ENCODE measurements around the gene ZNF282.

The ZNF282 gene

DNA sequence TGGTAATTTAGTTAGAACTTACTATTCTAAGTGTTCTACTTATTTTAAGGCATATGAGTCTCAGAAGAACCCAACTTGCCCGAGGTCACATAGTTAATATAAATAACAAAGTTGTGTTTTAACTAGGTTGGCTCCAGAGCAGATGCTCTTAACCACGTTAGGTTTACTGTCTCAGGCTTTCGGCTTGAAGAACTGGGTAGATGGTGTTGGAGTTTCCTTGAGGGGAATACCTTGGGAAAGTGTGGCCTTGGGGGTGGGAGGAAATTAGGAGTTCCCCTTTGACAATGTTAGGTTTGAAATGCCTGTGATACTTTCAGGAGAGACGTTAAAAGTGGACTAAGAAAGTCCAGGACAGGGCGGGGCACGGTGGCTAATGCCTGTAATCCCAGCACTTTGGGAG lies 38.4 kb upstream of the ZNF282 start:
- H3K4me2 ChIP-seq (ENCODE audit: low read depth, low read length, poor library complexity, severe bottlenecking), result no peak overlapping the region
- peaks cover 30% of the 10 kb centered on the region for H3K79me2 ChIP-seq (ENCODE audit: insufficient read depth, low read length)
- no peaks in the 10 kb centered on the region for H3K27me3 ChIP-seq (ENCODE audit: low read length)
- peaks cover 3% of the 10 kb centered on the region; the same call in 1 of the 2 replicates for H3K36me3 ChIP-seq (ENCODE audit: low read length)
- H3K9me2 ChIP-seq (replicated peaks; ENCODE audit: insufficient read depth, low read length), result no peaks in the 10 kb centered on the region
- H3K9me3 ChIP-seq (ENCODE audit: insufficient read depth, low read length), result no peaks in the 10 kb centered on the region
- H3K4me3 ChIP-seq (ENCODE audit: insufficient read depth, low read length, poor library complexity, severe bottlenecking), result no peak overlapping the region
- H3F3A ChIP-seq (ENCODE audit: insufficient read depth), result no peaks in the 10 kb centered on the region
- H3K27ac ChIP-seq (ENCODE audit: low read depth, low read length), result no peak overlapping the region
- TF ChIP-seq, protein P1, sequence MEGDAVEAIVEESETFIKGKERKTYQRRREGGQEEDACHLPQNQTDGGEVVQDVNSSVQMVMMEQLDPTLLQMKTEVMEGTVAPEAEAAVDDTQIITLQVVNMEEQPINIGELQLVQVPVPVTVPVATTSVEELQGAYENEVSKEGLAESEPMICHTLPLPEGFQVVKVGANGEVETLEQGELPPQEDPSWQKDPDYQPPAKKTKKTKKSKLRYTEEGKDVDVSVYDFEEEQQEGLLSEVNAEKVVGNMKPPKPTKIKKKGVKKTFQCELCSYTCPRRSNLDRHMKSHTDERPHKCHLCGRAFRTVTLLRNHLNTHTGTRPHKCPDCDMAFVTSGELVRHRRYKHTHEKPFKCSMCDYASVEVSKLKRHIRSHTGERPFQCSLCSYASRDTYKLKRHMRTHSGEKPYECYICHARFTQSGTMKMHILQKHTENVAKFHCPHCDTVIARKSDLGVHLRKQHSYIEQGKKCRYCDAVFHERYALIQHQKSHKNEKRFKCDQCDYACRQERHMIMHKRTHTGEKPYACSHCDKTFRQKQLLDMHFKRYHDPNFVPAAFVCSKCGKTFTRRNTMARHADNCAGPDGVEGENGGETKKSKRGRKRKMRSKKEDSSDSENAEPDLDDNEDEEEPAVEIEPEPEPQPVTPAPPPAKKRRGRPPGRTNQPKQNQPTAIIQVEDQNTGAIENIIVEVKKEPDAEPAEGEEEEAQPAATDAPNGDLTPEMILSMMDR (IDR thresholded peaks at IDR 0.05; ENCODE audit: insufficient read depth, low read length, poor library complexity, severe bottlenecking), result no peak
- TF ChIP-seq EZH2phosphoT487 (conservative IDR thresholded peaks at IDR 0.05; ENCODE audit: low read length), result no peak
- no peak overlapping the region for H2AFZ ChIP-seq (ENCODE audit: low read depth, low read length, severe bottlenecking)
- H3K9ac ChIP-seq (ENCODE audit: low read length), result no peak overlapping the region
- H4K20me1 ChIP-seq (ENCODE audit: low read depth, low read length), result no peaks in the 10 kb centered on the region

DNA sequence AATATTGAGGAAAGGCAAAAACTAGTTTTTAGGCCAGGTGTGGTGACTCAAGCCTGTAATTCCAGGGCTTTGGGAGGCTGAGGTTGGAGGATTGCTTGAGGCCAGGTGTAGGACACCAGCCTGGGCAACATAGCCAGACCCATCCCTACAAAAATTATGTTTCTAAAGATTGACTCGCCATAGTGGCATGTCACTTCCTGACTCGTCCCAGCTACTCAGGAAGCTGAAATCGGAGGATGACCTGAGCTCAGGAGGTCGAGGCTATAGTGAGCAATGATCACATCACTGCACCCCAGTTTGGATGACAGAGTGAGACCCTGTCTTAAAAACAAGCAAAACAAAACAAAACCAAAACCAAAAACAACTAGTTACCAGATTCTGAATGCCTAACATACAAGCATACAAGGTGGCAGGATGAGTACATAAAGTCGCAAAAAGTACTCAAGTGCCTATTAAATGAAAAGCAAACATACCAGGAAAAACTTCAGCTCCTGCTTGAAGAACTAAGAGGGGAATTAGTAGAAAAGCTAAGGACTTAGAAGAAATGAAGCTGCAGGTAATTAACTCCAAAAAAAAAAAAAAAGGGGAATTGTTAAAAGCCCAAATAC lies 34.0 kb upstream of the ZNF282 start:
- Histone ChIP-seq H3K36me3 (ENCODE audit: low read length) (peaks cover 6% of the 10 kb centered on the region; the same call in 1 of the 2 replicates), H3K9me2 (replicated peaks; ENCODE audit: insufficient read depth, low read length) (no peaks in the 10 kb centered on the region), H3K4me2 (ENCODE audit: low read depth, low read length, poor library complexity, severe bottlenecking) (no peak overlapping the region), H3K79me2 (ENCODE audit: insufficient read depth, low read length) (peaks cover 17% of the 10 kb centered on the region), H2AFZ (ENCODE audit: low read depth, low read length, severe bottlenecking) (no peak overlapping the region), H3K9ac (ENCODE audit: low read length) (no peak overlapping the region), H3K9me3 (ENCODE audit: insufficient read depth, low read length) (no peaks in the 10 kb centered on the region), H3F3A (ENCODE audit: insufficient read depth) (no peaks in the 10 kb centered on the region), H3K4me3 (ENCODE audit: insufficient read depth, low read length, poor library complexity, severe bottlenecking) (no peak overlapping the region), H3K27me3 (ENCODE audit: low read length) (no peaks in the 10 kb centered on the region), H4K20me1 (ENCODE audit: low read depth, low read length) (no peaks in the 10 kb centered on the region), H3K27ac (ENCODE audit: low read depth, low read length) (no peak overlapping the region)
- no peak for TF ChIP-seq EZH2phosphoT487 (conservative IDR thresholded peaks at IDR 0.05; ENCODE audit: low read length)
- TF ChIP-seq, protein P1 (IDR thresholded peaks at IDR 0.05; ENCODE audit: insufficient read depth, low read length, poor library complexity, severe bottlenecking), result no peak

DNA sequence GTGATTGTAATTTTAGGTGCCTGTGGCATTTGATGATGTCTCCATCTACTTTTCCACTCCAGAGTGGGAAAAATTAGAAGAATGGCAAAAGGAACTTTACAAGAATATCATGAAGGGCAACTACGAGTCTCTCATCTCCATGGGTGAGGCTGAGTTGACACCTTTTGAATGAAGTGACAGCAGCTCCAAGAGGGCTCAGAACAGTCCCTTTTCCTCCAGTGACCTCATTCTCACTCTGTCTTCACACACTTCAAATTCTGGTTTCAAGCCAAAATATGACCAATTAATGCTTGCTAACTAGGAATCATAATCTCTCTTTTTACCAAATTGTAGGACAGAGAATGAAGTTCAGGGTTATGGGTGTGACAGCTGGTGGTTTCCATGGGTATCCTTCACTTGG lies 29.2 kb upstream of the ZNF282 start:
- H3K36me3 ChIP-seq (ENCODE audit: low read length), result peaks cover 14% of the 10 kb centered on the region; the same call in 1 of the 2 replicates
- no peak overlapping the region for H3K4me2 ChIP-seq (ENCODE audit: low read depth, low read length, poor library complexity, severe bottlenecking)
- no peaks in the 10 kb centered on the region for H3K9me2 ChIP-seq (replicated peaks; ENCODE audit: insufficient read depth, low read length)
- no peak overlapping the region for H3K4me3 ChIP-seq (ENCODE audit: insufficient read depth, low read length, poor library complexity, severe bottlenecking)
- no peaks in the 10 kb centered on the region for H3K27me3 ChIP-seq (ENCODE audit: low read length)
- H2AFZ ChIP-seq (ENCODE audit: low read depth, low read length, severe bottlenecking), result no peak overlapping the region
- no peaks in the 10 kb centered on the region for H3F3A ChIP-seq (ENCODE audit: insufficient read depth)
- no peak overlapping the region for H3K27ac ChIP-seq (ENCODE audit: low read depth, low read length)
- H3K79me2 ChIP-seq (ENCODE audit: insufficient read depth, low read length), result peaks cover 5% of the 10 kb centered on the region; the same call in 1 of the 2 replicates
- no peak for TF ChIP-seq EZH2phosphoT487 (conservative IDR thresholded peaks at IDR 0.05; ENCODE audit: low read length)
- TF ChIP-seq, protein P1 (IDR thresholded peaks at IDR 0.05; ENCODE audit: insufficient read depth, low read length, poor library complexity, severe bottlenecking), result no peak
- no peaks in the 10 kb centered on the region for H4K20me1 ChIP-seq (ENCODE audit: low read depth, low read length)
- no peak overlapping the region for H3K9ac ChIP-seq (ENCODE audit: low read length)
- H3K9me3 ChIP-seq (ENCODE audit: insufficient read depth, low read length), result no peaks in the 10 kb centered on the region

Measured in SU-DHL-6 (cell line).